ENCODE measurements around the gene TMC2.

TMC2 gene

DNA sequence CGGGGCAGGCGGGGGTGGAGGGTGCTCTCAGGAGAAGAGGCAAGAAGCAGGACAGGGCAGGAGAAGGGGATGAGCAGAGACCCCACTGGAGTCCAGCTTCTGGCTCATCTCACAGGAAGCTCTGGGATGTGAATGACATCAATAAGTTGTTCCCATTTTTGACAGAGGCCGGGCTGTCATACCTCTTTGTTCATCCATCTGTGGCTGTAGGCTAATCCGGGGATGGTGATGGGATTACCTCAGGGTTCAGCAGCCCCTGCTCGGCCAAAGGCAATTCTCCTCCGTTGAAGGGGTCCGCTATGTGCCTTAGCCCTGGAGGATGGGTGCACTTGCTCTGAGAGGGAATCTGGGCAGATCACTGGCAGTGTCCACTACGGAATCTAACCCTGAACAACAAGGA is 3.3 kb upstream of the TMC2 start:
- FAIRE-seq (no peak), DNase-seq (ENCODE audit: insufficient read length) (no peak)
- TF ChIP-seq POLR2A (IDR thresholded peaks at IDR 0.05; ENCODE audit: low read depth, low read length) (no peak), TAF1 (IDR thresholded peaks at IDR 0.05; ENCODE audit: borderline replicate concordance, low read depth, low read length) (no peak), POLR2AphosphoS5 (IDR thresholded peaks at IDR 0.05; ENCODE audit: low read depth, low read length) (no peak)

- DNase-seq (ENCODE audit: insufficient read length) (no peak), FAIRE-seq (no peak)
Observed at GRCh38 chr20:2535711-2536559, 438 bp upstream of the TMC2 start.

GRCh38 chr20:2537101-2537500 is 728 bp downstream of the TMC2 start:
- DNase-seq (ENCODE audit: insufficient read length) (no peak), FAIRE-seq (no peak)
- TF ChIP-seq TAF1 (IDR thresholded peaks at IDR 0.05; ENCODE audit: borderline replicate concordance, low read depth, low read length) (no peak), POLR2AphosphoS5 (IDR thresholded peaks at IDR 0.05; ENCODE audit: low read depth, low read length) (no peak), POLR2A (IDR thresholded peaks at IDR 0.05; ENCODE audit: low read depth, low read length) (no peak)

More at GRCh38 chr20:2535711-2536559, 438 bp upstream of the TMC2 start:
- no peak for TF ChIP-seq TAF1 (IDR thresholded peaks at IDR 0.05; ENCODE audit: borderline replicate concordance, low read depth, low read length)
- TF ChIP-seq POLR2A (IDR thresholded peaks at IDR 0.05; ENCODE audit: low read depth, low read length): no peak
- TF ChIP-seq POLR2AphosphoS5 (IDR thresholded peaks at IDR 0.05; ENCODE audit: low read depth, low read length): no peak

GRCh38 chr20:2538356-2538755 is 2.0 kb downstream of the TMC2 start:
- no peak for FAIRE-seq
- DNase-seq (ENCODE audit: insufficient read length): no peak
- no peak for TF ChIP-seq POLR2AphosphoS5 (IDR thresholded peaks at IDR 0.05; ENCODE audit: low read depth, low read length)
- no peak for TF ChIP-seq POLR2A (IDR thresholded peaks at IDR 0.05; ENCODE audit: low read depth, low read length)
- TF ChIP-seq TAF1 (IDR thresholded peaks at IDR 0.05; ENCODE audit: borderline replicate concordance, low read depth, low read length): no peak

DNA sequence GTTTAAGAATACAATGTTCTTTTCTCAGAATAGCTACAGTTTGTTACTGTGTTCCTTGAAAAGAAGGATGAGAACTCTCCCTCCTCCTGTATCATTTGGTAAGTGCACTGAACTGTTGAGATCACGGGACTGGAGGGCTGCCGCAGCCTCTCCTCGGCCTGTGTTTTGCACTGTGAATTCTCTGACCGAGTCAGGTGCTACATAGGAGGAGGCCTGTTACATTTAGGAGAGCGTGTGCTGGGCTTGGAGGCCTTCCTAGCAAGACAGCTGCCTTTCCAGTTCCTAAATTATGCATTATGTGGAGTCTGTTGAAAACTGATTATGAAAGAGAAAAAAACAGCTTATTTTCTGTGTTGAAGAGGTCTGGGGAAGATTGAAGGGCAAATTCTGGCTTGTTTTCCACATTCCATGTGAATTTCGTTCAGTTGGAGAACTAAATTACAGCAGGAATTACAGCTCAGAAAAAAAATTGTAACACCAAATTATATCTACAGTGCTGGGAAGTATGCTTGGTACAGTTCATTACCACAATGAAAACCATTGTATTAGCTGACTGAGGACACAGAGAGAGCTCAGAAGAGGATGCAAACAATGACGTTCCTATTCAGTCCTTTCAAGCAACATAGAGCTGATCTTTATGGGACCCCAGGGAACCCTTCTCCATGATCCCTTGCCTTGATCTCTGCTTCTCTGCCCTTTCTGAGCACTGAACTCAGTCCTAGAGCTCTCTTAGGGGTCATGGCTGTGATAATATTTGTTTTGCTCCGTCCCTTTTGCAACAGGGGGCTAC is 2.8 kb downstream of the TMC2 start:
- DNase-seq (ENCODE audit: insufficient read length) (no peak), FAIRE-seq (no peak)

DNA sequence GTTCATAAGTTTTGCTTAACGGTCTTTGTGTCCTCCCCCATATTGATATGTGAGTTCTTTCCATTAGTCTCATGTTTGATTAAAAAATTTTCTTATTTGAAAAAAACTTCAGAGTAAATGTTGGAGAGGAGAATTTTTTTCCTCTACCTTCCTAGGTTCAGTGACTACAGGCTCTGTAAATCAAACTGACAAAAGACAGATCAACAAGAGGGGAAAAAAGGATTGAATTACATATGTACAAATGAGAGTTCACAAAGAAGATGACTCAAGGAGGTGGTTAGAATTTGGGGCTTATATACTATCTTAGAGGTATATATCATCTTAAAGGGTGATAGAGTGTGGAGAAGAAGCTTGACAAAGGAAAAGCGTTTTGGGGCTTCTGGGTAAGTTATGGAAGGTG is 5.6 kb downstream of the TMC2 start:
- FAIRE-seq: no peak
- DNase-seq (ENCODE audit: insufficient read length): no peak
- TF ChIP-seq POLR2AphosphoS5 (IDR thresholded peaks at IDR 0.05; ENCODE audit: low read depth, low read length) (no peak), TAF1 (IDR thresholded peaks at IDR 0.05; ENCODE audit: borderline replicate concordance, low read depth, low read length) (no peak), POLR2A (IDR thresholded peaks at IDR 0.05; ENCODE audit: low read depth, low read length) (no peak)

More for the DNA sequence above, 2.8 kb downstream of the TMC2 start:
- TF ChIP-seq TAF1 (IDR thresholded peaks at IDR 0.05; ENCODE audit: borderline replicate concordance, low read depth, low read length): no peak

DNA sequence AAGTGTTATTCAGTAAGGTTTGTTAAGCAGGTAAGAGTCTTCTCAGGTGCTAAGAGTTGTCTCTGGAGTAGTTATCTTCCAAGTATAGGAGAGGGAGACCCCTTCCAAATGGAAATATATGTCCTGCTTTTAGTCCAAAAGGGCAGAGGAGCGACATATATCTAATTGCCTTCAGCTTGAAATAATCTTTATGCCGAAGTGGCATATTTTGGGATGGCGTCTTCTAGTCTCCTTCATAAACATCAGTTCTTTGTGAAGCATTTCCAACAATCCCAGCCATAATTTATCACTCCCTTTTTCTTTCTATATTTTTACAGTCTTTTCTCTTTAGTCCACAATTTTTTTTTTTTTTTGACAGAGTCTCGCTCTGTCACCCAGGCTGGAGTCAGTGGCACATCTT is 6.0 kb downstream of the TMC2 start:
- FAIRE-seq: no peak
- TF ChIP-seq POLR2A (IDR thresholded peaks at IDR 0.05; ENCODE audit: low read depth, low read length) (no peak), POLR2AphosphoS5 (IDR thresholded peaks at IDR 0.05; ENCODE audit: low read depth, low read length) (no peak), TAF1 (IDR thresholded peaks at IDR 0.05; ENCODE audit: borderline replicate concordance, low read depth, low read length) (no peak)
- DNase-seq (ENCODE audit: insufficient read length): no peak

GRCh38 chr20:2544211-2544610 is 7.8 kb downstream of the TMC2 start:
- DNase-seq (ENCODE audit: insufficient read length): no peak
- no peak for TF ChIP-seq POLR2A (IDR thresholded peaks at IDR 0.05; ENCODE audit: low read depth, low read length)
- no peak for TF ChIP-seq POLR2AphosphoS5 (IDR thresholded peaks at IDR 0.05; ENCODE audit: low read depth, low read length)
- no peak for TF ChIP-seq TAF1 (IDR thresholded peaks at IDR 0.05; ENCODE audit: borderline replicate concordance, low read depth, low read length)
- FAIRE-seq: no peak

GRCh38 chr20:2545594-2545993 is 9.2 kb downstream of the TMC2 start:
- TF ChIP-seq POLR2AphosphoS5 (IDR thresholded peaks at IDR 0.05; ENCODE audit: low read depth, low read length) (no peak), POLR2A (IDR thresholded peaks at IDR 0.05; ENCODE audit: low read depth, low read length) (no peak), TAF1 (IDR thresholded peaks at IDR 0.05; ENCODE audit: borderline replicate concordance, low read depth, low read length) (no peak)
- FAIRE-seq: no peak
- no peak for DNase-seq (ENCODE audit: insufficient read length)

DNA sequence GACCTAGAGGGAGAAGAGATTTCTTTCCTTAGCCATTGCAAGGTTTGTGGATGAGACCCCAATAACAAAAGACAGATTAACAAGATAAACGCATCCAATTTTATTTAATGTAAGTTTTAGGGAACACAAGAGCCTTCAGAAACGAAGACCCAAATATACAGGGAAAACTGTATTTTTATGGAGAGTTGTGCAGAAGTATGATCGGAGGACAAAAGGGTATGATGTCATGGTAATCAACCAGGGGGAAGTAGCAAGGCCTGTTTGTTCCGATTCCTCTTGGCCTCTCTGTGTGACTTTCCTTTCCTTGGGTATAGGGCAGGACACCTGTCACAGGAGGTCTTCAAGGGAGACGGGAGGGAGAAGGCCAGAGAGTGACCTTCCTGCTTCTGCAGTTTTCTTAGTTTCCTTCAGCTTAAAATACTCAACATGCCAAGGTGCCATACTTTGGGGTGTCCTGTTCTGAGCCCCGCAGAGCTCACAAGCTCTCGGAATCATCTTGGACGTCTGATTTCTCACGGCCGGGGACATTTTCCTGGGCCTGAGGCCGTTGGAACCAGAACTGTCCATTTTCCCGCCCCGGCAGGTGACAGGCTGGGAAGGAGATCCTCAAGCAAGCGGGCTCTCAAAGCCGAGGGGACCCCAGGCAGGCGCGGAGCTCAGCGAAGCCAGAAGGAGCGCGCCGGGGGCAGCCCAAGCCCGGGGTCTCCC is 21.7 kb downstream of the TMC2 start:
- no peak for DNase-seq (ENCODE audit: insufficient read length)
- TF ChIP-seq POLR2AphosphoS5 (IDR thresholded peaks at IDR 0.05; ENCODE audit: low read depth, low read length): no peak
- no peak for TF ChIP-seq POLR2A (IDR thresholded peaks at IDR 0.05; ENCODE audit: low read depth, low read length)
- TF ChIP-seq TAF1 (IDR thresholded peaks at IDR 0.05; ENCODE audit: borderline replicate concordance, low read depth, low read length): no peak
- no peak for FAIRE-seq

DNA sequence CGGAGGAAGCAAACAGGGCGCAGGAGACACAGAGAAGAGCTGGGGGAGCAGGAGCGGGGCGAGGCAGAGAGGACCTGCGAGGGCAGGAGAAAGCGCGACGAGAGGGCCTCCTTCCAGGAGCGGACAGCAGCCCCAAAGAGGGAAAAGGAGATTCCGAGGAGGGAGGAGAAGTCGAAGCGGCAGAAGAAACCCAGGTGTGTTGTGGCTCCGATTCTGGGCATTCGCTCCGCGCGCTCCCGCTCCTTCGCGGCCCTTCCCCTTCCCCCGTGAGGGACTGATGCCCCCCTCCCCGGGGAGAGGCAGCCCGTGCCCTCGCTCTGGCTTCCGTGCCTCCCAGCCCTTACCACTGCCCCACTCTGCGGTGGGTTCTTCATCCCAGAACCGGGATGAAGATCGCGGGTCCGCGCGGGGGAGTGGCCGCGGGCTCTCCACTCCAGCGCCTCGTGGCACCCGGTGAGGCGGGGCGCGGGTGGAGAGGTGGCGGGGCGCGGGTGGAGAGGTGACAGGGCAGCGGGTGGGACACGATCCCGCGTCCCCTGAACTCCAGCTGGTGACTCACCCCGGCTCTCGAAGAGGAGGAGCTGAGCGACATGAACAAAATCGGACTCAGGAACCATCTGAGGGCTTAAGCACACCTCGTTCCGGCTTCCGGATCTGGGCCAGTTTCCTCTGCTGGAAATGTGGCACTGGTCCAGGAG is 22.4 kb downstream of the TMC2 start:
- no peak for FAIRE-seq
- TF ChIP-seq POLR2A (IDR thresholded peaks at IDR 0.05; ENCODE audit: low read depth, low read length) (no peak), POLR2AphosphoS5 (IDR thresholded peaks at IDR 0.05; ENCODE audit: low read depth, low read length) (no peak), TAF1 (IDR thresholded peaks at IDR 0.05; ENCODE audit: borderline replicate concordance, low read depth, low read length) (no peak)
- no peak for DNase-seq (ENCODE audit: insufficient read length)
